ENCODE results near the gene MAML3.

DNA sequence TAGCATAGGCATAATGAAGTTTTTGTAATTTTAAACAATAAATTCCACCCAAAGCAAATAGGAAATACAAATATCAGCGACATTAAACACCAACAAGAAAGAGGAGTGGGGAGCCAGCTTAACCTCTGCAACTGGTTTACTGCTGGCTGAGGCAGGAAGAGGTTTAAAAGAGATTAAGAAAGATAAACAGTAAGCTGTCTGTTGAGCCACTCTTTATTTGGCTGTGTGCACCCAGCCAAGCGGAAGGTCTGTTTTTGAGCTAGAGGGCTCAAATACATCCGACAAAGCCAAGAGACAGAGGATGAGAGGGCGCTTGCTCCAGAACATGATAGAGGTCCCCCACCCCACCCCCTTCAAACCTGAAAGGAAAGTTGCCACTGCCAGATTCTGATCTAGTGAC lies 297.0 kb downstream of the MAML3 start:
- TF ChIP-seq, protein P1, sequence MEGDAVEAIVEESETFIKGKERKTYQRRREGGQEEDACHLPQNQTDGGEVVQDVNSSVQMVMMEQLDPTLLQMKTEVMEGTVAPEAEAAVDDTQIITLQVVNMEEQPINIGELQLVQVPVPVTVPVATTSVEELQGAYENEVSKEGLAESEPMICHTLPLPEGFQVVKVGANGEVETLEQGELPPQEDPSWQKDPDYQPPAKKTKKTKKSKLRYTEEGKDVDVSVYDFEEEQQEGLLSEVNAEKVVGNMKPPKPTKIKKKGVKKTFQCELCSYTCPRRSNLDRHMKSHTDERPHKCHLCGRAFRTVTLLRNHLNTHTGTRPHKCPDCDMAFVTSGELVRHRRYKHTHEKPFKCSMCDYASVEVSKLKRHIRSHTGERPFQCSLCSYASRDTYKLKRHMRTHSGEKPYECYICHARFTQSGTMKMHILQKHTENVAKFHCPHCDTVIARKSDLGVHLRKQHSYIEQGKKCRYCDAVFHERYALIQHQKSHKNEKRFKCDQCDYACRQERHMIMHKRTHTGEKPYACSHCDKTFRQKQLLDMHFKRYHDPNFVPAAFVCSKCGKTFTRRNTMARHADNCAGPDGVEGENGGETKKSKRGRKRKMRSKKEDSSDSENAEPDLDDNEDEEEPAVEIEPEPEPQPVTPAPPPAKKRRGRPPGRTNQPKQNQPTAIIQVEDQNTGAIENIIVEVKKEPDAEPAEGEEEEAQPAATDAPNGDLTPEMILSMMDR (IDR thresholded peaks at IDR 0.05 in 8 of 11, conservative IDR thresholded peaks at IDR 0.05 in 3 of 11): no peak
- no peak for TF ChIP-seq POLR2A (IDR thresholded peaks at IDR 0.05)

All from spleen (tissue), 7 donors.